Daoy (cell line): ENCODE data around the gene F10. TPM values are rescaled to one million over a fixed set of nuclear protein-coding genes. Genes with fewer than 3 reads are reported as not detected.

Experiments used
- DNase-seq: peaks from one replicate; pipeline ENCODE4 v3.0.0-alpha.2; 2015; ENCODE audit warnings: low read depth
- total RNA-seq: library from RNA; depleted of rRNA; stranded (reverse); fragments of >200 nt; shearing (Covaris generic); gene quantifications from 2 replicates; pipeline ENCODE4 v1.2.3, GENCODE V29; 2014

The F10 gene
- total RNA-seq, 1 experiment from 2014 or later: not detected

DNA sequence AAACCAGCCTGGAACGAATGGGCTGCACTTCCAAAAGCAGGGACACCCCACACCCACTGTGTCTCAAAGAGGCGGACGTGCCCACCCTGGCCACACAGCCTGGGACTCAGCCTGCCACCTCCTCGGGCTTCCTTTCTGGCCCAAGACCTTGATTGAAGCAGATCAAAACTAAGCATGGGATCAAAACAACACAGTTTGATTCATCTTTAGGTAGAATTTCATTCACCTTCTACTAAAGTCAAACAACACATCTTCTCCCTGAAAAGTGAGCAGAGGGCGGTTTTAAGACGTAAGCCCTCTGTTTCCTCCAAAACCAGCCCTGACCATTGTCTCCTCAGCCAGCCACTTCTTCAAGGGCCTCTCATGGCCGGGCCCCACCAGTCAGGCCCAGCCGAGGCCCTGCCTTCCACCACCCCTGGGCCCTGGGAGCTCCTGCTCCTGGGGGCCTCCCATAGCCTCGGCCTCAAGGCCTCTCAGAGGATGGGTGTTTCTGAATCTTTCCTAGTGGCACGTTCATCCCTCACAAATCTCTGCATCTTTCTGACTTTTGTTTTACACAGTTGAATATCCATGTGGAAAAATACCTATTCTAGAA is 6.3 kb upstream of the F10 start:
- no peak for DNase-seq

GRCh38 chr13:113116871-113117271 is 5.7 kb upstream of the F10 start:
- no peak for DNase-seq

GRCh38 chr13:113117335-113117872 is 5.2 kb upstream of the F10 start:
- no peak for DNase-seq

DNA sequence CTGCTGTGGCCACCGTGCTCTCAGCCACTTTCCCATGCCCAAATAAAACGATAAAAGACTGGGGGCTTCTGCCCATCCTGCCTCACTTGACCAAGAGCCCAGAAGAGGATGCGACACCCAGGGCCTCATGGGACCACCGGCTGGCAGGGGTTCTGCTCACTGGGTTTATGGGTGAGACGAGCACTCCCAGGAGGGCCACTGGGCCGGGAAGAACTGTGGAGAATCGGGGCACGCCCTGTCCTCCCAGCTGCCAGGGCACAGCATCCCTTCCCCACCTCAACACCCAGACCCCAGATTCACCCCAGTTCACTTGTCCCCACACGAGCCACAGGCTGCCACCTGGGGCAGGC is 4.7 kb upstream of the F10 start:
- DNase-seq: no peak

- DNase-seq: no peak
Observed at GRCh38 chr13:113118261-113119021, 4.2 kb upstream of the F10 start.

GRCh38 chr13:113119166-113119821 is 3.3 kb upstream of the F10 start:
- DNase-seq: no peak

- no peak for DNase-seq
Observed at GRCh38 chr13:113119822-113120189, 2.8 kb upstream of the F10 start.

GRCh38 chr13:113120300-113121182 is 2.1 kb upstream of the F10 start:
- no peak for DNase-seq

DNA sequence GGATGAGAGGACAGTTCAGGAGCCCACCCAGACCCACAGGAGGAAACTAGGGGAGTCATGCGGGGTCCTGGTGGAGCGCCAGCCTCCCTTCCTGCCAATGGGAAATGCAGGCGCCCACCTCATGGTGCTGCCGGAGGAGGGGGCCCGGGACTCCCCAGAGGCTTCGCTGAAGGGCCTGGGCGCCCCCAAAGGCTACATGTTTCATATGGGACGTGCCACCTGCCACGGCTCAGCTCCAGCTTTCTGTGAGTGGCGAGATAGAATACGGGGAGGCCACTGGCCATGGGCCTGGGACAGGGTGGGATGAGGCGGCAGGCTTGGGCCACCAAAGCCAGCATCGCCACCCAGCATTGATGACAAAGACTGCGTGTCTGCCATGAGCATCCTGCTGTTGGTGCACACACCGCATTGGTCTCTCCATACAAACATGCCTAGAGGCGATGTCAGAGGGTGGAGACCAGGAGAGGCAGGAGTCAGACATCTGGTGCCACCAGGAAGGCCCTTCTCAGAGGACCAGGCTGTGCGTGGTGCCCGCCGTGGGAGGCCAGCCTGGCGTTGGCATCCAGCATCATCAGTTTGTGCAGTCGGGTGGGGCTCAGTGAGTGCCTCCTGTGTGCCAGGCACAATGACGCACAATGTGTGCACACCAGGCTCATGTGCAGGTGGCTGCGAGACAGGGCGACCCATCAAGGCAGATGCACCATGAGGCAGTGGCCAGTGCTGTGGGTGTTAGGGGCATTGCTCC is 1.2 kb upstream of the F10 start:
- DNase-seq: no peak

DNA sequence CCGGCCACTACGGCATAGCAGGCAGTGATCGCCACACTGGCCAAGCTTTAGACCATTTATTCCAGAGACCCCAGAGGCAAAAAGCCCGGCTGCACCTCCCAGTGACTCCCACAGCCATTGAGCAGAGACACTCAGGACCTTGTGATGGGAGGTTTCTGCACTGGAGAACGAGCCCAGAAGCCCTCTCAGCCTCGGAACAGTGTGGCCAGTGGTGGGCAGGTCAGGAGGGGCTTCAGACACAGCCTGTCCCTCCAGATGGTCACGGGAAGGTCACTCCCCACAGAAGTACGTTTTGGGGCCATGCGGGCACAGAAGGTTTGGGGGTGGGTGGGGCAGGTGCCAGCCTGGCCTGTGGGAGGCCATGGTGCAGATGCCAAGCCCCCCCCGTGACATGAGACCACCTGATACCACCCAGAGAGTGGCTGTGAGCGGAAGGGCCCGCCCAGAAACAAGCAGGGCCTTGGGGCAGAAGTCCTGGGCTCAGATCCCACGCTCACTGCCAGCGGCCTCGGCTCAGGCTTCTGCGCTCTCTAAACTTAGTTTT is 599 bp upstream of the F10 start:
- no peak for DNase-seq

DNA sequence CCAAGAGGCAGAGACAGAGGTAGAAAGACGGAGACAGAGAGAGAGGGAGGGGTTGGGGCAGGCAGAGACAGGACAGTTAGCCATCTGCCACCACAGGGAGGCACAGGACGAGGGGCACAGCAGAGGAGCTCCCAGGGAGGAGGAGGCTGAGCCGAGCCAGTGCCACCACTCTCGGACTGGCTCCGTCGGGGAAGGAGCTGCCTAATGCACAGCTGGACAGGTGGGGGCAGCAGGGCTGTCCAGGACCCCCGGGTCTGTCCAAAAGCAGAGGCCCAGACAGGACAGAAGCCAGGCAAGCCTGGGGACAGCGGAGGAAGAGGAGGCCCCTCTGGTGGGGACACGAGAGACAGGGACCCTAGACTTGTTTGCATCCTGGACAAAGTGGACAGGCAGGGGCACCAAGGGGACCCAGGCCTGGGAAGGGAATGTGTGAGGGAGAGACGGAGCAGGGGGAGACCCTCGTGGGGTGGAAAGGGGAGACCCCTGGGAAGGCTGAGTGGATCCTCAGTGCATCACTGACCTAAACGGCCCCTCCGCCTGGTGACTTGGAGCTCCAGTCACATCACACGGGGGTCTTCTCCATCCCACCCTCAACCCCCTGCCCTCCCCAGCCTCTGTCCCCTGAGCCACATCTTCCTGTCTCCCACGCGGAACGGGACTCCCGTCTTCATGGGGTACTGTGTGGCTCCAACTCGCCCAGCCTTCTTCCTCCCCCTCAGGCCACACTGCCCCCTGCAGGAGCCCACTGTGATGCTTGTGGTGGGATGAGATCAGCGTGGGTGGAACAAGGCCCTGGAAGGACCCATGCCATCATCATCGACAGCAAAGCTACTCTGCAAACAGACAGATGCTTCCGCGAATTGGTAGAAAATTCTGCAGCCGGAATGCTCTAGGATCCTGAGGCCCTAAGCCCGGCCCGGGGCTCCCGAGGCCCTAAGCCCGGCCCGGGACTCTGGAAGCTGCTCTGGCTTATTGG is 915 bp downstream of the F10 start:
- DNase-seq: no peak

GRCh38 chr13:113124211-113124970 is 1.8 kb downstream of the F10 start:
- DNase-seq: no peak

DNA sequence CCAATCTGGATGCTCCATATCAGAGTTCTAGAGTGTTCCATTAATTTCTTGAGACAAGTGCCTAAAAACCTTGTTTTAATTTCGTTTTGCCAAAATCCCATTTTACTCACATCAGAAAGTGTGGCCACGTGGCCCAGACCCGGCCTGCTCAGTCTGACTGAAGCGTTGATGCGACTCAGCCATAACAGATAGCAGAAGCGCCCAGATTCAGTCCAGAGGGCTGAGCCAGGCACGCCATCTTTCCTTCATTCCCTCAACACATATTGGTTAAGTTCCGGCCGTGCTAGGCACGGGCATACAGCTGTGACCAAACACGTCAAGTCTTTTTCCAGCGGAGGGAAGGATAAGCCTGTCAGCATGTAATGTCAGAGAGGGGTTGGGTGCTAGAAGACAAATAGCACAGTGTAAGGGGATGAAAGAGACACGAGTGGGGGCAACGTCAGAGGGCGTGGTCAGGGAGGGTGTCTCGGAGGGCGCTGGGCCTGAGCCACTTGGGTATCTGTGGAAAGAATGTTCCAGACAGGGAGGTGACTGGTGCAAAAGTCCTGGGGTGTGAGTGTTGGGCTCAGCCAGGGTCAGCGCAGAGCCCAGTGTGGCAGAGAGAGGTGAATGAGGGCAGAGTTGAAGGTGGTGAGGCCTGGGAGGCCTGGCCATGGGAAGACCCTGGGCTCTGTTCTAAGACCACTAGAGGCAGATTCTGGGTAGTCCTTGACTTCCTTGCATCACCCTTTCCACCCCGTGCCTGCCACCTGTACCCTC is 3.1 kb downstream of the F10 start:
- no peak for DNase-seq

- DNase-seq: no peak
Observed at GRCh38 chr13:113126265-113127150, 3.9 kb downstream of the F10 start.

GRCh38 chr13:113129480-113129879 is 6.9 kb downstream of the F10 start:
- DNase-seq: no peak

- DNase-seq: no peak
Observed at GRCh38 chr13:113129921-113130750, 7.5 kb downstream of the F10 start.
